GM19395 (cell line): Measurements from ENCODE around the gene NKIRAS2.

ENCODE experiments used
- ATAC-seq: cut with Tn5 transposase; IDR thresholded peaks from one replicate; pipeline ENCODE4 v1.9.1; 2021; ENCODE audit warnings: mild to moderate bottlenecking, moderate library complexity; ENCODE audit not compliant: unreplicated experiment

Gene NKIRAS2

GRCh38 chr17:42053731-42054500 lies 34.0 kb downstream of the NKIRAS2 start:
- no peak for ATAC-seq

- ATAC-seq, result no peak
Observed at GRCh38 chr17:42055027-42055426, 35.1 kb downstream of the NKIRAS2 start.

GRCh38 chr17:42055496-42055895 lies 35.6 kb downstream of the NKIRAS2 start:
- no peak for ATAC-seq

- no peak for ATAC-seq
Observed at GRCh38 chr17:42056635-42057034, 36.7 kb downstream of the NKIRAS2 start.

GRCh38 chr17:42058063-42058462 lies 38.2 kb downstream of the NKIRAS2 start:
- ATAC-seq, result no peak

- no peak for ATAC-seq
Observed at GRCh38 chr17:42059815-42060214, 39.9 kb downstream of the NKIRAS2 start.

- no peak for ATAC-seq
Observed at GRCh38 chr17:42060231-42060630, 40.3 kb downstream of the NKIRAS2 start.

DNA sequence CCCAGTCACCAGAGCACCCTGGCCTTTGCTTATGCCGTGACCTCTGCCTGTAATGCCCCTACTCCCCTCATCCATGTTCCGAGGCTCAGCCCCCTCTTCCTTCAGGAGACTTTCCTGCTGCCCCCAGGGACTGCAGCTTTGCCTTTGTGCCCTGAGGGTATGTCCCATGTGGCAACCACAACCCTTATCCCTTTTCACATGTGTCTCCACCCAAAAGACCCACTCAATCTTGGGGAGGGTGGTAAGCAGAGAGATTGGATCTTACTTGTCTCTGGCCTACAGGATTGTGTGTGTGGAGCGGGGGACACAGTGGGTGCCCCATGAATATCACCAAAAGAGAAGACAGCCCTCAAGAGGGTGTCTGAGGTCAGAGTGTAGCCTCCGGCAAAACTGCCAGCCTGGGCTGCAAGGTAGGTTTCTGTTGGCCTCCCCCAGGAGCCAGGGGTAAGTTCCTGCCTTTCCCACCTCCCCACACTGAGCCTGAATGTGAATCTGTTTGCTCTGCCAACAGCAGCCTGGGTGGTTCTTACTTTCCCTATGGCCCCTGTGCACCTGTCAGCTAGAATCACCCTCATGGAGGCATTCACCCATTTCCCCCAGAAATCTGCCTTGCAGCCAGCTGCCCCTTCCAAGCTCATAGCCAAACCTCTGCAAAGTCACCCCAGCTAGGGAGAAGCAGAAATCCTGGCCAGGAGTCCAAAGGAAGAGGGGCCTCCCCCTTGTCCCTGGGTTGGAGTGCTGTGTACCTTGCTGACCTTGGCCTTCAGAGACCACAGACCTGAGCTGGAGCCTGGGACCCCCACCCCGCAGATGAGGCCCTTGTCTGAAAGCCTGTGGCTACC lies 42.0 kb downstream of the NKIRAS2 start:
- ATAC-seq, result no peak

- no peak for ATAC-seq
Observed at GRCh38 chr17:42062681-42063080, 42.8 kb downstream of the NKIRAS2 start.

- no peak for ATAC-seq
Observed at GRCh38 chr17:42065201-42065600, 45.3 kb downstream of the NKIRAS2 start.

GRCh38 chr17:42067371-42068091 lies 47.6 kb downstream of the NKIRAS2 start:
- ATAC-seq, result no peak

- ATAC-seq, result no peak
Observed at GRCh38 chr17:42068979-42069378, 49.1 kb downstream of the NKIRAS2 start.

- ATAC-seq, result no peak
Observed at GRCh38 chr17:42071810-42072209, 51.9 kb downstream of the NKIRAS2 start.

- ATAC-seq, result no peak
Observed at GRCh38 chr17:42072323-42073187, 52.7 kb downstream of the NKIRAS2 start.
